ENCODE data around the gene TRMT44. TPM values are rescaled to one million over a fixed set of nuclear protein-coding genes. Genes with fewer than 3 reads are reported as not detected.

Gene TRMT44
- total RNA-seq, 4 donors from 2014 or later, result 36.4 to 56.4 (median 43.9) TPM

- H3K4me1 ChIP-seq, result peaks cover 36% of the 10 kb centered on the region in 2 donors
- TF ChIP-seq CTCF (IDR thresholded peaks at IDR 0.05), result no peak
- no peak for TF ChIP-seq POLR2A (IDR thresholded peaks at IDR 0.05)
- H3K9me3 ChIP-seq, result no peaks in the 10 kb centered on the region
- H3K27ac ChIP-seq, result peak overlapping the region; percentile 73 to 94 (median 77)
- peaks cover 9 to 10% of the 10 kb centered on the region in 2 donors for H3K36me3 ChIP-seq
- intact Hi-C loops (cut with DNase I), result no loop called here
- DNase-seq, result peak; percentile 96 to 97
- no peaks in the 10 kb centered on the region for H3K27me3 ChIP-seq
- WGBS, 2 donors, result 17 to 32% methylated on average over 19 of the region's 19 CpGs
- no peak overlapping the region for H3K4me3 ChIP-seq (replicated peaks in 1 of 3)
These were observed 46.5 kb upstream of the TRMT44 start for GRCh38 chr4:8394061-8394519.

GRCh38 chr4:8394806-8395205 is 45.8 kb upstream of the TRMT44 start:
- Histone ChIP-seq H3K4me3 (replicated peaks in 1 of 3) (no peak overlapping the region), H3K27ac (peak overlapping the region; percentile 73 to 94 (median 74)), H3K9me3 (no peaks in the 10 kb centered on the region), H3K4me1 (peaks cover 36% of the 10 kb centered on the region in 2 donors), H3K36me3 (peaks cover 5 to 6% of the 10 kb centered on the region in 2 donors), H3K27me3 (no peaks in the 10 kb centered on the region)
- no peak for TF ChIP-seq POLR2A (IDR thresholded peaks at IDR 0.05)
- no peak for TF ChIP-seq CTCF (IDR thresholded peaks at IDR 0.05)
- no peak for DNase-seq
- 95 to 98% methylated on average over 10 to 12 of the region's 12 CpGs for WGBS, 2 donors
- intact Hi-C loops (cut with DNase I), result no loop called here

- H3K27ac ChIP-seq, result peak overlapping the region in 2 of 3 donors; percentile 34 to 94
- WGBS, 2 donors, result 97 to 99% methylated on average over 12 of the region's 12 CpGs
- peaks cover 5 to 6% of the 10 kb centered on the region in 2 donors for H3K36me3 ChIP-seq
- TF ChIP-seq POLR2A (IDR thresholded peaks at IDR 0.05) (no peak), CTCF (IDR thresholded peaks at IDR 0.05) (no peak)
- no peaks in the 10 kb centered on the region for H3K27me3 ChIP-seq
- no peaks in the 10 kb centered on the region for H3K9me3 ChIP-seq
- intact Hi-C loops (cut with DNase I), result no loop called here
- H3K4me1 ChIP-seq, result peaks cover 36% of the 10 kb centered on the region in 2 donors
- H3K4me3 ChIP-seq (replicated peaks in 1 of 3), result no peak overlapping the region
- DNase-seq, result no peak
These were observed 44.9 kb upstream of the TRMT44 start for GRCh38 chr4:8395504-8396296.

GRCh38 chr4:8396762-8397406 is 43.7 kb upstream of the TRMT44 start:
- Histone ChIP-seq H3K36me3 (peaks cover 2 to 6% of the 10 kb centered on the region in 2 donors), H3K4me3 (replicated peaks in 1 of 3) (no peak overlapping the region), H3K4me1 (peaks cover 40 to 45% of the 10 kb centered on the region in 2 donors), H3K27me3 (no peaks in the 10 kb centered on the region), H3K27ac (peak overlapping the region in 1 of 3 donors; percentile 28), H3K9me3 (no peaks in the 10 kb centered on the region)
- no peak for DNase-seq
- WGBS, 2 donors, result 94 to 96% methylated on average over 17 to 27 of the region's 27 CpGs
- intact Hi-C loops (cut with DNase I), result no loop called here
- TF ChIP-seq CTCF (IDR thresholded peaks at IDR 0.05), result no peak
- TF ChIP-seq POLR2A (IDR thresholded peaks at IDR 0.05), result no peak

- TF ChIP-seq CTCF (IDR thresholded peaks at IDR 0.05), result no peak
- TF ChIP-seq POLR2A (IDR thresholded peaks at IDR 0.05), result no peak
- Histone ChIP-seq H3K27me3 (no peaks in the 10 kb centered on the region), H3K4me1 (peaks cover 39 to 46% of the 10 kb centered on the region in 2 donors), H3K27ac (peak overlapping the region in 1 of 3 donors; percentile 15), H3K9me3 (no peaks in the 10 kb centered on the region), H3K4me3 (replicated peaks in 1 of 3) (no peak overlapping the region), H3K36me3 (peaks cover 0 to 6% of the 10 kb centered on the region in 2 donors)
- no peak for DNase-seq
- WGBS, 2 donors, result 89 to 91% methylated on average over 9 of the region's 9 CpGs
- intact Hi-C loops (cut with DNase I), result no loop called here
These were observed 42.2 kb upstream of the TRMT44 start for GRCh38 chr4:8398347-8398746.

Data from thyroid gland (tissue), 4 donors.